Chondrocyte (in vitro differentiated cells): Measurements from ENCODE around the gene ADM2. TPM values are rescaled to one million over a fixed set of nuclear protein-coding genes. Genes with fewer than 3 reads are reported as not detected.

Experiments
- DNase-seq: peaks from one replicate; pipeline ENCODE4 v3.0.0; 2021; ENCODE audit warnings: mixed read lengths, low spot score
- H3K27ac Mint-ChIP-seq: one replicate; pipeline ENCODE4 v1.8.0; 2021; ENCODE audit warnings: mild to moderate bottlenecking, moderate library complexity, mixed read lengths; ENCODE audit not compliant: unreplicated experiment
- H3K27me3 Mint-ChIP-seq: 2 replicates; pipeline ENCODE4 v1.8.0; 2021; ENCODE audit warnings: low read depth, mixed read lengths
- H3K36me3 Mint-ChIP-seq: 2 replicates; pipeline ENCODE4 v1.8.0; 2021; ENCODE audit warnings: low read depth, mixed read lengths
- H3K4me1 Mint-ChIP-seq: 2 replicates; pipeline ENCODE4 v1.8.0; 2021; ENCODE audit warnings: low read depth, mild to moderate bottlenecking, mixed read lengths
- H3K4me3 Mint-ChIP-seq: one replicate; pipeline ENCODE4 v1.8.0; 2021; ENCODE audit warnings: mild to moderate bottlenecking, moderate library complexity, mixed read lengths; ENCODE audit not compliant: unreplicated experiment
- H3K9me3 Mint-ChIP-seq: 2 replicates; pipeline ENCODE4 v1.8.0; 2021; ENCODE audit warnings: low read depth, mixed read lengths
- CTCF ChIP-seq: fragments of 200-600 bp; sonication (generic); IDR thresholded peaks from 2 replicates; pipeline ENCODE4 v1.5.0; 2021; ENCODE audit warnings: antibody characterized with exemption, mild to moderate bottlenecking, moderate library complexity
- total RNA-seq: library from RNA; stranded (reverse); gene quantifications from 3 replicates; pipeline ENCODE4 v1.2.1, GENCODE V29; 2021

ADM2 gene
- total RNA-seq, 1 donor from 2014 or later, result 46.5 TPM

- no peak for TF ChIP-seq CTCF
- no peak overlapping the region for H3K4me3 Mint-ChIP-seq
- H3K4me1 Mint-ChIP-seq, result peaks cover 7% of the 10 kb centered on the region
- no peak overlapping the region for H3K27ac Mint-ChIP-seq
- H3K9me3 Mint-ChIP-seq, result no peaks in the 10 kb centered on the region
- H3K27me3 Mint-ChIP-seq, result no peaks in the 10 kb centered on the region
- H3K36me3 Mint-ChIP-seq, result peaks cover 19% of the 10 kb centered on the region
- no peak for DNase-seq
Measured at GRCh38 chr22:50465066-50465930, 16.0 kb upstream of the ADM2 start.

GRCh38 chr22:50467341-50467740, 14.0 kb upstream of the ADM2 start:
- Mint-ChIP-seq H3K27me3 (no peaks in the 10 kb centered on the region), H3K4me1 (peaks cover 19% of the 10 kb centered on the region), H3K36me3 (peaks cover 16% of the 10 kb centered on the region), H3K27ac (no peak overlapping the region), H3K9me3 (no peaks in the 10 kb centered on the region), H3K4me3 (no peak overlapping the region)
- TF ChIP-seq CTCF, result no peak
- no peak for DNase-seq

GRCh38 chr22:50467773-50468440, 13.4 kb upstream of the ADM2 start:
- no peak for TF ChIP-seq CTCF
- Mint-ChIP-seq H3K36me3 (peaks cover 15% of the 10 kb centered on the region), H3K9me3 (no peaks in the 10 kb centered on the region), H3K27ac (no peak overlapping the region), H3K4me3 (no peak overlapping the region), H3K4me1 (peaks cover 22% of the 10 kb centered on the region), H3K27me3 (no peaks in the 10 kb centered on the region)
- no peak for DNase-seq

DNA sequence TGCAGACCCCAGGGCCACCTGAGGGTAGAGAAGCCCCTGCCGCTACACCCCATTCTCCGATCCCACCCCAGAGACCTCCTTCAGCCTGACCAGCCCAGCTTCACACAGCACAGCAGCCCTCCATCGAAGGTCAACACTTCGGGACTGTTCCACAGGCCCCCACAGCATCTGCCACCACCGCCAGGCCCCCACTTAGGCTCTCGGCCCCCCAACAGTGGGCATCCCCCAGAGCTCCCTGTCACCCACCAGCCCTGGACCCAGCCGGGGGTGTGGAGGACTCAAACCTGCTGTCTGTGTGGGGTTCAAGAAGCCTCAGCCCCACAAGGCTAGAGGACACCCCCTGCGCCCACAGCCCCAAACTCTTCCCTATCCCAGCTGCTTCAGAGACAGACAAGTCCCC, 12.7 kb upstream of the ADM2 start:
- H3K9me3 Mint-ChIP-seq, result no peaks in the 10 kb centered on the region
- H3K27ac Mint-ChIP-seq, result no peak overlapping the region

More for the DNA sequence above, 12.7 kb upstream of the ADM2 start:
- Mint-ChIP-seq H3K4me1 (peaks cover 29% of the 10 kb centered on the region), H3K4me3 (no peak overlapping the region), H3K27me3 (no peaks in the 10 kb centered on the region), H3K36me3 (peaks cover 12% of the 10 kb centered on the region)
- no peak for TF ChIP-seq CTCF
- DNase-seq, result no peak
